ENCODE measurements around the gene PTCHD4.

The PTCHD4 gene

GRCh38 chr6:48099713-48100587 lies 11.0 kb downstream of the PTCHD4 start:
- no peak for DNase-seq

- no peak for DNase-seq
These were observed 12.1 kb downstream of the PTCHD4 start for GRCh38 chr6:48098923-48099322.

- DNase-seq: no peak
These were observed 18.3 kb downstream of the PTCHD4 start for GRCh38 chr6:48092550-48093217.

DNA sequence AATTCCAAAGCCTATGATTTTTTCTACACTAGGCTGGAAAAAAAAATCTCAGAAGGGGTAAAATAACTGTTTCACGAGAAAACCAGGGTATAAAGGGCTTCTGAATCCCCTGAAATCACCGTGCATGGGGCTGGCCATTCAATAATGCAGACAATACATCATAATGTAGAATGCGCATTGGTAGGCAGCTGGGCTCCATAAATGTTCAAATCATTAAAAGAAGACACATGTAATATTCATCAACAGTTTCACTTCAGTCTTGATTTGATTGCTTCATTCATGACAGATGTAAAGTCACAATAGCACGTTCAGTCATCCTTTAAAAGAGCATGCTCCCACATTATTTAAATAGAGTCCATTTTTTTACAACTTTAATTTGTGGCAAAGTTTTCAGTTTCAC lies 20.5 kb downstream of the PTCHD4 start:
- DNase-seq: no peak

- no peak for DNase-seq
These were observed 23.5 kb downstream of the PTCHD4 start for GRCh38 chr6:48087448-48087847.

- no peak for DNase-seq
These were observed 24.8 kb downstream of the PTCHD4 start for GRCh38 chr6:48086187-48086586.

DNA sequence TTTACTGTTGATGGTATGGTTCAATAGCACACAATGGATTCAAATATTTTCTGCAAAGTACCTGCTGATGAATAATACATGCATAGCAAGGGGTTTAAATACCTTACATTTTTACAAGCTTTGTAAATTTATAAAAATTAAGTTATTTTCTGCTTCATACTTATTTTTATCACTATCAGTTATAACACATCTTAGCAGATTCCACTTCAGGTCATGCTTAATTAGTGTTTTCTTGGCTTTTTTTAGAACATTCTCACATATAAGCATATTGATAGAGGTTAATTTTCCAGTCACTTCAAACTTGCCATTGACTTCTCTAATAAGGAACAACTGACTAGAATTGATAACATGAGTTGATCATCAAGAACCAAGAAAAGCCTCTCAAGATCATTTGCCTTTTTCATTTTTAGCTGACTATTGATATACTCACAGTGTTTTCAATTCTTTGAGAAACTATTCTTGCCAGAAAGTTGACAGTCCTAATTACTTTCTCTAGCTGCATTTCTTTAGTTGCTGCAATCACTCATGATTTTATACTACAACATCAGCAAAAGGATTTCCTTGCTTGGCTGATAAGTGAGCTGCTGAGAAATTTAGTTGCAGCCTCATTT lies 25.8 kb downstream of the PTCHD4 start:
- no peak for DNase-seq

- DNase-seq: no peak
These were observed 26.8 kb downstream of the PTCHD4 start for GRCh38 chr6:48084201-48084600.

DNA sequence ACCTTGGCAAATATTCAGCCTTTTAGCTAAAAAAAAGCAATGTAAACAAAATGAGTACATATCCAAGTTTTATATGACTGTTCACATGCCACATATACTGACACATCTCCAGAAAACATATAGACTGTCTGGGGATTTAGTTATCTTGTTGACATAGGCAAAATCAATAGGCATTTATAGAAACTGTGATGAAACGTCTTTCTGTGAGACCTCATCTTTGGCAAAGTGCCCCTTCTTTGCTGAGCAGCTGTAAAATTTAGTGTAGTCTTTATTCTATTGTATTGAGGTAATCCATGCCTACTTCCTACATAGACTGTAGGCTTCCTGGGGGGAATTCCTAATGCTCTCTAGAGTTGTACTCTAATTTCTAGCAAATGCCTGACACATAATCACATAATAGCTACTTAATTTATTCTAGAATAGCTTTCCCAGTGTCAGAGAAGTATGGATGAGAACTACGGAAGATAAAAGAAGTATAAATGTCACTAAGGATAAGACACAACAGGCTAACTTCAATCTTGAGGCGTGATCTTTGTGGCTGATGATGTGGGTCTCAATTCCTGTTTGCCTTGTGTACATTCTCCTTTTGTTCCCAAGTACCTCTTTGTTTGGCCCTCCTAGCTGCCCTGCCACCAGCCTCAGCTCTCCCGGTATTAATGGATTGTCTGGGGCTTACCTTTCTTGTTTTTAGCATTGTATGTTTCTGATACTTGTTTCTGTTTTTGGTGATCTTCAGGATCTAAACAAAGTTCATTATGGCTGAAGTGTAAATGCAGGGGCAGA lies 30.6 kb downstream of the PTCHD4 start:
- DNase-seq: peak; percentile 6

- no peak for DNase-seq
These were observed 32.9 kb downstream of the PTCHD4 start for GRCh38 chr6:48078120-48078519.

- DNase-seq: no peak
These were observed 35.8 kb downstream of the PTCHD4 start for GRCh38 chr6:48075181-48075580.

- no peak for DNase-seq
These were observed 36.8 kb downstream of the PTCHD4 start for GRCh38 chr6:48073976-48074767.

DNA sequence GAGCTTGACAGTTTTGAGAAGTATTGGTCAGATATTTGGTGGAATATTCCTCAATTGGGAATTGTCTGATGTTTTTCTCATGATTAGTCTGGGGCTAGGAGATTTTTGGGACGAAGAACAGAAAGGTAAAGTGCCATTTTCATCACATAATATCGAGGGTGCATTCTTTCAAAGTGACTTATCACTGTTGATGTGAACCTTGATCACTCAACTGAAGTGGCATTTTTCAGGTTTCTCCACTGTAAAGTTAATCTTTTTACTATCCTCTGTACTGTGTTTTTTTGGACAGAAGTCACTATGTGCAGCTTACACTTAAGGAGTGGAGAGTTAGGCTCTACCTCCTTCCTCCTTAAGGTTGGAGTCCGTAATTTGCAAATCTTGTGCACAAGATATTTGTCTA lies 39.2 kb downstream of the PTCHD4 start:
- no peak for DNase-seq

DNA sequence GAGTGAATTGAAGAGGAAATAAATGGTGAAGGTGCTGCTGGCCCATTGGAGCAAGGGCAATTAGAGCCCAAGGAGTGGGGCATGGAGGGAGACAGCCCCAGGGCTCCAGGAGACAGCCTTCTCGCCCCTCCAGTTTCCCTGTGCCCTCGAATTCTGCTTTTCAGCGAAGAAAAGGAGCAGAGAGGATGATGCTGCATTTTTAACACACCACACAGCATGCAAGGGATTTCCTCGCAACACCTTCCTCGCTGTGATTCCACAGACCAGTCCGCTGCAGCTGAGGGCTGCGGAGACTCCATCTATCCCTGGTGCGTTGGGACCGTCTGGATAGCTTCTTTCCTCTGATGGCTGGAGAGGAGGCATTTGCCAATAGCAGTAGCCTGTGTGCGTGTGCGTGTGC lies 41.7 kb downstream of the PTCHD4 start:
- no peak for DNase-seq

DNA sequence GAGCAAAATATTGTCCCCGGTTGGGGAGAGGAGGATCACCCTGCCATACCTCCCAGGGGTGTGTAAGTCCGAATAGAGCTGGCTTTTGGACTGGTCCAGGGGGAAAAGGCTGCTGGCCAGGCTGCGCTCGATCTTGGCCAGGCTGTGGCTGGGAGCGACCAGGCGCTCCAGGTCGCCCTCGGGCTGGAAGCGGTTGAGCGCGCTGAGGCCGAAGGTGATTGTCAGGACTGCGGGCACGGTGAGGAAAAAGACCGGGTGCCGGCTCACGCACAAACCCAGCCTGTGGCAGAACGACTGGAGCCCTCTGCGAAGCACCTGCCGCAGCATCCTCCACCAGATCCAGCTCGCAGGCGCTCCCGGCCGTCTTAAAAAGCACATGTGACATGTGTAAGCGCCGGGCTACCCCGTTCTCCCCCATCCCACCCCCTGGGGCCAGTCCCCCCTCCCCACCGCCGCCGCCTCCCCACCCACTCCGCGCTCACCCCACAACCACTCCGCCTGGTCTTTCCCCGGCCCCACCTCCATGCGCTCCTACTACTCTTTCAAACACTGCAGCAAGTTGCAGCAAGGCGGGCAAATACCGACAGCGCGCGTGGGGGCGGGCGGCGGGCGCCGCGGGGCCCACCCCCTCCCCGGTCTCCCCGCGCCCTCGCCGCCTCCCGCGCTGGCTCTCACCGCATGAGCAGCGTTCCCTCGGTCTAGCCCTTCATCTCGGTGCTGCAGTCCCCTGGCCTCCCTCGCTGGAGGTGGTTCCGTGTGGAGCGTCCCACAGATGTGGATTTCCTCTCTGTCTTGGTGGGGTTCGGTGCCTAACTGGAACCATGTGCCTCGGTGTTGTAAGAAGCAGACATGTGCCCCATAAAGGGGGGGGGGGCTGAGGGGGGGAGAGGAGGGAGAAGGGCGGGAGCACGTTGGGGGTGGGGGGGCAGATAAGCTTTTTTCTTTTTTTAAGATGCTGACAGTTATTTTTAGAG lies 42.4 kb downstream of the PTCHD4 start:
- no peak for DNase-seq

DNA sequence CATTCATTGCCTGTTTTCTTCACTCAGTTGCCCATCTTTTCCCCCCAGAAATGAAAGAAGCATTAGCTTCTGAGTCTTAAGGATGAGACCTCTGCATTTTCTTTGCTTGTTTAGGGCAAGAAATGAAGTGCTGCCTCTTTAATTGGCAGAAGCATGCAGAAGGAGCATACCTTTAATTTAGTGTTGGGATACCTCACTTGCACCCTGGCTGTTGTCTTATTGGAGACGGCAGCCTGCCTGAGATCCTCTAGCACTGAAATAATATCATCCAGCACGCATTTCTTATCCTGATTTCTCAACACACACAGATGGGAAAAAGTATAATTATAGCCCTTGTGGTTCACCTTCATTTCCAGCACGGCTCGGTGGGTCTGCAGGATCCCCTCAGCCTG lies 43.1 kb downstream of the PTCHD4 start:
- DNase-seq: no peak

- no peak for DNase-seq
These were observed 43.8 kb downstream of the PTCHD4 start for GRCh38 chr6:48067148-48067712.

DNA sequence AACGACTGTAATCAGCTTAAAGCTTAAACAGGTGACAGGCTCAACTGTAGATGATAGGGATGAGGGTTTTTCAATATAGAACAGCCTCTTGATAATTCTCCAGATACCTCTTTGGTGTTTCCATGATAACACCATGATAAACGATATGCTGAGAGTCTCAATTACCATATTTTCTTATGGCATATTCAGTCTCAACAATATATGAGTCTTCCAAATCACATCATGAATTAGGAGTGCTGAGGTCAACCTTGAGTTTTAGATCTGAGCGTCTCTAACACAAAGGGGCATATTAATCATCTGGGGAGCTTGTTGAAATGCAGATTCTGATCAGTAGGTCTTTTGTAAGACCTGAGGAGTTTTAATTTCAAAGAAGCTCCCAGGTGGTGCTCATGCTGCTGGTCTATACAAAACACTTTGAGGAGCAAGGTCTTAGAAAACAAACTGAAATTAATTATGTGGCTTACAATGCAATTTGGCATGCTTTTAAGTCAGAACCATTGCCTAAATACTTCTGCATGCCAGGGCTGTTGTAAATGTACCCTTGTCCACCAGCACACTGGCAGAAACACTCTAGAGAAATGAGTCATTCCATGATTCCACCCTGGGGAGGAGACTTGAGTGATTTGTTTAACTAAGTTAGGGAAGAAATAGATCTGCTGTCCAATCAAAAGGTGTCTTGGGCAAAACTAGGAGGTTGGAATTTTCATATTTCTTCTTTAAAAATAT lies 49.6 kb downstream of the PTCHD4 start:
- no peak for DNase-seq
